IMR-90 (cell line): Measurements from ENCODE around the gene FAF1. TPM values are rescaled to one million over a fixed set of nuclear protein-coding genes. Genes with fewer than 3 reads are reported as not detected.

Experiments
- ATAC-seq: fragments of 200-7000 bp; cut with Tn5 transposase; 2 replicates; pipeline ENCODE4 v1.9.1; 2020; ENCODE audit warnings: low read depth, mild to moderate bottlenecking, moderate library complexity
- BruUV-seq: library from RNA; stranded (reverse); fragments of 400-500 nt; replicated peaks from 2 replicates; lab custom pipeline; 2021; lab: Mats Ljungman, UMichigan
- CTCF ChIA-PET: fragments of 300-600 bp; formaldehyde crosslinking; extraction: SDS; loops from one replicate; lab custom pipeline; 2021; ENCODE audit warnings: antibody characterized with exemption; lab: Yijun Ruan, JAX
- POLR2A ChIA-PET: fragments of 300-600 bp; sonication (Branson Sonifier 250); formaldehyde crosslinking; loops from one replicate; lab custom pipeline; 2022; ENCODE audit warnings: antibody characterized with exemption; ENCODE audit not compliant: unreplicated experiment; lab: Charles Lee
- DNase-seq: peaks from one replicate; pipeline ENCODE4 v3.0.0; 2013
- H2AFZ ChIP-seq: replicated peaks from 2 replicates; pipeline ENCODE3; 2013; ENCODE audit warnings: low read length, mild to moderate bottlenecking; ENCODE audit not compliant: poor library complexity
- H2AK5ac ChIP-seq: 2 replicates; pipeline ENCODE4 v1.6.1; 2013; ENCODE audit warnings: low read depth, low read length, inconsistent platforms
- H2AK9ac ChIP-seq: replicated peaks from 2 replicates; pipeline ENCODE3; 2013; ENCODE audit warnings: mild to moderate bottlenecking, low read depth, low read length, moderate library complexity; ENCODE audit not compliant: poor library complexity
- H2BK120ac ChIP-seq: 2 replicates; pipeline ENCODE4 v1.6.1; 2013; ENCODE audit warnings: low read depth, low read length, inconsistent platforms
- H2BK15ac ChIP-seq: 3 replicates; pipeline ENCODE4 v1.6.1; 2013; ENCODE audit warnings: low read depth, low read length, inconsistent platforms
- H2BK20ac ChIP-seq: 2 replicates; pipeline ENCODE4 v1.6.1; 2013; ENCODE audit warnings: low read depth, mild to moderate bottlenecking, inconsistent platforms, low read length, moderate library complexity
- H2BK5ac ChIP-seq: 2 replicates; pipeline ENCODE4 v1.6.1; 2013; ENCODE audit warnings: mild to moderate bottlenecking, low read depth, low read length, inconsistent platforms; ENCODE audit not compliant: poor library complexity, severe bottlenecking
- H3K14ac ChIP-seq: replicated peaks from 2 replicates; pipeline ENCODE4 v1.6.1; 2013; ENCODE audit warnings: low read depth, low read length, inconsistent platforms
- H3K18ac ChIP-seq: 2 replicates; pipeline ENCODE4 v1.6.1; 2013; ENCODE audit warnings: low read depth, low read length, control low read depth
- H3K23ac ChIP-seq: 2 replicates; pipeline ENCODE4 v1.6.1; 2013; ENCODE audit warnings: low read depth, low read length, inconsistent platforms
- H3K27ac ChIP-seq: 2 replicates; pipeline ENCODE4 v1.5.1; 2013; ENCODE audit warnings: mild to moderate bottlenecking, control low read depth, low read length; ENCODE audit not compliant: insufficient read depth
- H3K27me3 ChIP-seq: 2 replicates; pipeline ENCODE4 v1.6.1; 2013; ENCODE audit warnings: low read length; ENCODE audit not compliant: control insufficient read depth, insufficient read depth
- H3K36me3 ChIP-seq: 2 replicates; pipeline ENCODE4 v1.6.1; 2013; ENCODE audit warnings: low read length, mixed read lengths; ENCODE audit not compliant: control insufficient read depth, insufficient read depth
- H3K4ac ChIP-seq: 2 replicates; pipeline ENCODE4 v1.6.1; 2013; ENCODE audit warnings: low read depth, low read length, inconsistent platforms
- H3K4me1 ChIP-seq: 2 replicates; pipeline ENCODE4 v1.6.1; 2013; ENCODE audit warnings: low read length, mixed read lengths; ENCODE audit not compliant: control insufficient read depth, insufficient read depth
- H3K4me2 ChIP-seq: 2 replicates; pipeline ENCODE4 v1.6.1; 2013; ENCODE audit warnings: low read depth, mild to moderate bottlenecking, control low read depth, low read length, moderate library complexity
- H3K4me3 ChIP-seq: 2 replicates; pipeline ENCODE4 v1.5.1; 2013; ENCODE audit warnings: low read depth, mild to moderate bottlenecking, control low read depth, low read length, moderate library complexity; ENCODE audit not compliant: insufficient read depth
- H3K56ac ChIP-seq: 2 replicates; pipeline ENCODE4 v1.6.1; 2013; ENCODE audit warnings: low read length, inconsistent platforms; ENCODE audit not compliant: insufficient read depth; ENCODE audit errors: extremely low read depth
- H3K79me1 ChIP-seq, 2 experiments: 2 replicates each; pipeline ENCODE4 v1.6.1; 2013; ENCODE audit warnings: low read length in 2 of 2, inconsistent platforms in 1 of 2, low read depth in 1 of 2
- H3K9ac ChIP-seq: 2 replicates; pipeline ENCODE4 v1.6.1; 2013; ENCODE audit warnings: low read depth, low read length, control low read depth
- H3K9me1 ChIP-seq: 2 replicates; pipeline ENCODE4 v1.6.1; 2013; ENCODE audit warnings: low read length, inconsistent platforms; ENCODE audit not compliant: insufficient read depth
- H3K9me3 ChIP-seq: 2 replicates; pipeline ENCODE4 v1.6.1; 2013; ENCODE audit warnings: low read length; ENCODE audit not compliant: control insufficient read depth, insufficient read depth
- H4K20me1 ChIP-seq: 2 replicates; pipeline ENCODE4 v1.6.1; 2013; ENCODE audit warnings: low read length, inconsistent platforms; ENCODE audit not compliant: insufficient read depth
- H4K5ac ChIP-seq: 2 replicates; pipeline ENCODE4 v1.6.1; 2013; ENCODE audit warnings: mild to moderate bottlenecking, low read depth, low read length, control low read depth
- H4K8ac ChIP-seq, 2 experiments: 2 replicates each; pipeline ENCODE4 v1.6.1; 2013; ENCODE audit warnings: low read depth in 2 of 2, low read length in 2 of 2, control low read depth in 1 of 2, inconsistent platforms in 1 of 2
- H4K91ac ChIP-seq: 2 replicates; pipeline ENCODE4 v1.6.1; 2013; ENCODE audit warnings: low read depth, low read length, inconsistent platforms; ENCODE audit not compliant: insufficient read depth
- BHLHE40 ChIP-seq: fragments of 150-350 bp; IDR thresholded peaks from 2 replicates; pipeline ENCODE4 v1.6.1; 2016; ENCODE audit warnings: mild to moderate bottlenecking, low read depth, low read length
- CEBPB ChIP-seq: IDR thresholded peaks from 2 replicates; pipeline ENCODE4 v1.6.1; 2012; ENCODE audit warnings: low read depth, low read length, improper control_type of control experiment
- CHD1 ChIP-seq: IDR thresholded peaks from 2 replicates; pipeline ENCODE4 v1.6.1; 2012; ENCODE audit warnings: low read depth, low read length, improper control_type of control experiment
- FOS ChIP-seq: fragments of 150-350 bp; IDR thresholded peaks from 2 replicates; pipeline ENCODE4 v1.6.1; 2016; ENCODE audit warnings: low read depth, low read length
- MAFK ChIP-seq: IDR thresholded peaks from 2 replicates; pipeline ENCODE4 v1.6.1; 2012; ENCODE audit warnings: low read depth, low read length, improper control_type of control experiment
- MAZ ChIP-seq: IDR thresholded peaks from 2 replicates; pipeline ENCODE4 v1.6.1; 2012; ENCODE audit warnings: low read depth, mild to moderate bottlenecking, low read length, improper control_type of control experiment, moderate library complexity, borderline replicate concordance
- MXI1 ChIP-seq: IDR thresholded peaks from 2 replicates; pipeline ENCODE4 v1.6.1; 2012; ENCODE audit warnings: low read depth, mild to moderate bottlenecking, low read length, moderate library complexity, borderline replicate concordance
- NFE2L2 ChIP-seq: fragments of 150-350 bp; IDR thresholded peaks from 2 replicates; pipeline ENCODE4 v1.6.1; 2016; ENCODE audit warnings: low read depth, mild to moderate bottlenecking, low read length
- RAD21 ChIP-seq: IDR thresholded peaks from 2 replicates; pipeline ENCODE4 v1.6.1; 2012; ENCODE audit warnings: low read length, improper control_type of control experiment
- RFX5 ChIP-seq: IDR thresholded peaks from 2 replicates; pipeline ENCODE4 v1.8.0; 2012; ENCODE audit warnings: low read depth, mild to moderate bottlenecking, low read length, moderate library complexity
- SMC3 ChIP-seq: fragments of 150-350 bp; IDR thresholded peaks from 2 replicates; pipeline ENCODE4 v1.6.1; 2016; ENCODE audit warnings: low read depth, mild to moderate bottlenecking, antibody characterized with exemption, low read length, moderate library complexity
- WGBS, 2 experiments: methylation state at CpG; one replicate each; pipeline versions ENCODE4 v1.1.5 to v1.1.7; 2013; ENCODE audit warnings: missing lambda C conversion rate in 2 of 2; ENCODE audit not compliant: insufficient read length in 1 of 2; ENCODE audit errors: extremely low coverage in 2 of 2; 5-methylcytosine and 5-hydroxymethylcytosine counted together
- dilution Hi-C: fragments of 300-500 bp; cut with HindIII; formaldehyde crosslinking; loops from one replicate; pipeline ENCODE4 v1.14.3; 2018; ENCODE audit warnings: low sequenced_read_pairs; ENCODE audit not compliant: unreplicated experiment
- in situ Hi-C: fragments of 300-500 bp; cut with MboI; formaldehyde crosslinking; loops from 3 replicates; pipeline ENCODE4 v1.14.3; 2019; ENCODE audit warnings: low sequenced_read_pairs, inconsistent platforms, mixed read lengths
- intact Hi-C: fragments of 100-400 bp; cut with micrococcal nuclease; formaldehyde crosslinking; loops from 2 replicates; pipeline ENCODE4 v1.10.0; 2022
- polyA plus RNA-seq, 3 experiments: library from polyadenylated mRNA; depleted of rRNA; stranded (reverse); fragments of >200 nt; gene quantifications; 2 replicates each; pipeline ENCODE4 v1.2.3, GENCODE V29; 2012; ENCODE audit warnings: low replicate concordance in 1 of 3
- total RNA-seq: library from RNA; depleted of rRNA; stranded (reverse); fragments of >200 nt; gene quantifications from 2 replicates; pipeline ENCODE4 v1.2.3, GENCODE V29; 2012
- TF ChIP-seq, protein P1 (sequence below): conservative IDR thresholded peaks from 2 replicates; pipeline ENCODE4 v1.5.1; 2012; ENCODE audit warnings: mild to moderate bottlenecking, low read depth, low read length, improper control_type of control experiment

The FAF1 gene
- total and polyA plus RNA-seq, 2 of the 4 experiments (the other 2 are of a cell fraction) = 18.8 to 72.9 TPM

- ChIA-PET POLR2A (no interaction called here), CTCF (no interaction called here)
- Histone ChIP-seq H2AK9ac (no peak overlapping the region), H3K9ac (no peak overlapping the region), H3K4ac (no peak overlapping the region), H3K56ac (no peak overlapping the region), H3K27ac (no peak overlapping the region), H3K9me3 (no peaks in the 10 kb centered on the region), H2AFZ (no peak overlapping the region), H3K4me3 (no peak overlapping the region), H4K5ac (no peak overlapping the region), H3K27me3 (no peaks in the 10 kb centered on the region), H3K23ac (no peak overlapping the region), H3K4me1 (no peaks in the 10 kb centered on the region), H2BK120ac (no peak overlapping the region), H2BK15ac (no peak overlapping the region), H2BK5ac (no peak overlapping the region), H4K8ac (no peak overlapping the region), H3K9me1 (no peaks in the 10 kb centered on the region), H4K20me1 (no peaks in the 10 kb centered on the region), H2BK20ac (no peak overlapping the region), H2AK5ac (no peak overlapping the region), H4K91ac (no peak overlapping the region), H3K14ac (no peak overlapping the region), H3K4me2 (no peak overlapping the region), H3K79me1 (no peaks in the 10 kb centered on the region), H3K18ac (no peak overlapping the region), H3K36me3 (no peaks in the 10 kb centered on the region)
- dilution Hi-C loops = no loop called here
- BruUV-seq = no TSS peak
- in situ Hi-C loops = no loop called here
- TF ChIP-seq RAD21 = no peak
- TF ChIP-seq NFE2L2 = no peak
- TF ChIP-seq BHLHE40 = no peak
- TF ChIP-seq RFX5 = no peak
- TF ChIP-seq, protein P1, sequence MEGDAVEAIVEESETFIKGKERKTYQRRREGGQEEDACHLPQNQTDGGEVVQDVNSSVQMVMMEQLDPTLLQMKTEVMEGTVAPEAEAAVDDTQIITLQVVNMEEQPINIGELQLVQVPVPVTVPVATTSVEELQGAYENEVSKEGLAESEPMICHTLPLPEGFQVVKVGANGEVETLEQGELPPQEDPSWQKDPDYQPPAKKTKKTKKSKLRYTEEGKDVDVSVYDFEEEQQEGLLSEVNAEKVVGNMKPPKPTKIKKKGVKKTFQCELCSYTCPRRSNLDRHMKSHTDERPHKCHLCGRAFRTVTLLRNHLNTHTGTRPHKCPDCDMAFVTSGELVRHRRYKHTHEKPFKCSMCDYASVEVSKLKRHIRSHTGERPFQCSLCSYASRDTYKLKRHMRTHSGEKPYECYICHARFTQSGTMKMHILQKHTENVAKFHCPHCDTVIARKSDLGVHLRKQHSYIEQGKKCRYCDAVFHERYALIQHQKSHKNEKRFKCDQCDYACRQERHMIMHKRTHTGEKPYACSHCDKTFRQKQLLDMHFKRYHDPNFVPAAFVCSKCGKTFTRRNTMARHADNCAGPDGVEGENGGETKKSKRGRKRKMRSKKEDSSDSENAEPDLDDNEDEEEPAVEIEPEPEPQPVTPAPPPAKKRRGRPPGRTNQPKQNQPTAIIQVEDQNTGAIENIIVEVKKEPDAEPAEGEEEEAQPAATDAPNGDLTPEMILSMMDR = no peak
- no peak for TF ChIP-seq FOS
- TF ChIP-seq CEBPB = no peak
- no peak for TF ChIP-seq SMC3
- TF ChIP-seq MAFK = no peak
- no peak for TF ChIP-seq CHD1
- no peak for TF ChIP-seq MAZ
- TF ChIP-seq MXI1 = no peak
- WGBS, 2 experiments = no CpG with 5 or more reads among the region's 3 CpGs
- DNase-seq (peak; percentile 2), ATAC-seq (no peak)
- intact Hi-C loops = no loop called here
Observed at GRCh38 chr1:50516056-50516455, 444.0 kb downstream of the FAF1 start.
